Erythroblast (primary cell): ENCODE measurements around the gene AVP.
"Not testable (repeated sequence)": the region's sequence is repeated elsewhere in the genome, so short reads cannot be mapped to it uniquely, and the experiment has no call there.

ENCODE experiments used
- DNase-seq, 2 experiments: peaks; one replicate each; lab custom pipeline; 2025; lab: John Stamatoyannopoulos, UW
- GATA1 ChIP-seq: IDR thresholded peaks from 2 replicates; pipeline ENCODE4 v1.6.1; 2011; ENCODE audit warnings: low read depth, mild to moderate bottlenecking, control low read depth, low read length, moderate library complexity
- POLR2A ChIP-seq: IDR thresholded peaks from 2 replicates; pipeline ENCODE4 v1.6.1; 2011; ENCODE audit warnings: mild to moderate bottlenecking, low read length

AVP gene

GRCh38 chr20:3068986-3069900 is 15.3 kb downstream of the AVP start:
- TF ChIP-seq GATA1 (no peak), POLR2A (no peak)
- no peak for DNase-seq

- DNase-seq, result no peak
- TF ChIP-seq POLR2A (no peak), GATA1 (no peak)
These were observed 16.4 kb downstream of the AVP start for GRCh38 chr20:3068075-3068474.

- TF ChIP-seq POLR2A (no peak), GATA1 (no peak)
- no peak for DNase-seq
These were observed 17.1 kb downstream of the AVP start for GRCh38 chr20:3067139-3068014.

- not testable (repeated sequence) for DNase-seq
These were observed 20.4 kb downstream of the AVP start for GRCh38 chr20:3064119-3064518.

- TF ChIP-seq POLR2A (no peak), GATA1 (no peak)
- no peak for DNase-seq
These were observed 25.0 kb downstream of the AVP start for GRCh38 chr20:3059489-3059888.

- TF ChIP-seq GATA1, result no peak
- no peak for TF ChIP-seq POLR2A
- DNase-seq, result no peak
These were observed 33.0 kb downstream of the AVP start for GRCh38 chr20:3051385-3052019.

GRCh38 chr20:3047486-3048419 is 36.8 kb downstream of the AVP start:
- no peak for DNase-seq
- TF ChIP-seq GATA1, result no peak
- TF ChIP-seq POLR2A, result no peak

- no peak for TF ChIP-seq GATA1
- no peak for TF ChIP-seq POLR2A
- DNase-seq, result no peak
These were observed 37.7 kb downstream of the AVP start for GRCh38 chr20:3046677-3047462.

- peak; percentile 85 to 86 for DNase-seq
- TF ChIP-seq GATA1 (no peak), POLR2A (peak; percentile 48)
These were observed 38.5 kb downstream of the AVP start, which contains the start of gene MRPS26 for GRCh38 chr20:3045816-3046676. MRPS26 (plus strand) TSS chr20:3046052; CDS start chr20:3046069, 17 bp downstream.

- TF ChIP-seq GATA1 (no peak), POLR2A (no peak)
- peak; percentile 81 to 83 for DNase-seq
These were observed 39.3 kb downstream of the AVP start for GRCh38 chr20:3045042-3045815.
